B cell (primary cell): ENCODE results near the gene KCNQ1OT1.

Experiments used
- CTCF ChIP-seq: fragments of 200-600 bp; IDR thresholded peaks from one replicate; pipeline ENCODE4 v1.8.0; 2022; ENCODE audit warnings: antibody characterized with exemption, mild to moderate bottlenecking
- EZH2 ChIP-seq: IDR thresholded peaks from 2 replicates; pipeline ENCODE4 v1.6.1; 2012; ENCODE audit warnings: borderline replicate concordance, low read depth, mild to moderate bottlenecking, moderate library complexity, low read length; ENCODE audit not compliant: insufficient read depth, poor library complexity, severe bottlenecking

DNA sequence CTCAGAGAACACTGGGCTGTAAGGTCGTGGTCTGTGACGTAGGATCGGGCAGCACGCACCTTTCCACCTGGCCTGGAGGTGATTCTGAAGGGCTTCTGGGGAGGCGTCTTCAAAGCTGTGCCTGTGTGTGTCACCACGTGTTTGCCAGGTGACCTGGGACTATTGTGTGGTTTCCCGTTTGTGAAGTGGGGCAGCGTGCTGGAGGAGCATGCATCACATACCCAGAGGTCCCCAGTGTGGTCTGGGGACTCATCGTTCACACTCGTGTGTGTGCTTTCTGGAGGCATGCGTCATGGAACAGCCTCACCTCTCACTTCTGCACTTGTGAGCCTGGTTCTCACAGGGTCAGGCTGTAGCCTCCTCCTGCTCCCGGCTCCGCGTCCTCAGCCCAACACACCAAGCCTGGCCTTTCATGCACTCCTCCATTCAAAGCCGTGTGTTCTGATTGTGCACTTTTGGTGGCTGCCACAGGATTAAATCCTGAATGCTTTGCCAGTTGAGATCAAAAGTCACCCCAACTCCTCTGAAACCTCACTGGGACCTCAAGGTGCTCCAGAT lies 106.3 kb downstream of the KCNQ1OT1 start:
- no peak for TF ChIP-seq CTCF
- no peak for TF ChIP-seq EZH2
